Measurements from ENCODE around the gene C10orf105.

The C10orf105 gene

DNA sequence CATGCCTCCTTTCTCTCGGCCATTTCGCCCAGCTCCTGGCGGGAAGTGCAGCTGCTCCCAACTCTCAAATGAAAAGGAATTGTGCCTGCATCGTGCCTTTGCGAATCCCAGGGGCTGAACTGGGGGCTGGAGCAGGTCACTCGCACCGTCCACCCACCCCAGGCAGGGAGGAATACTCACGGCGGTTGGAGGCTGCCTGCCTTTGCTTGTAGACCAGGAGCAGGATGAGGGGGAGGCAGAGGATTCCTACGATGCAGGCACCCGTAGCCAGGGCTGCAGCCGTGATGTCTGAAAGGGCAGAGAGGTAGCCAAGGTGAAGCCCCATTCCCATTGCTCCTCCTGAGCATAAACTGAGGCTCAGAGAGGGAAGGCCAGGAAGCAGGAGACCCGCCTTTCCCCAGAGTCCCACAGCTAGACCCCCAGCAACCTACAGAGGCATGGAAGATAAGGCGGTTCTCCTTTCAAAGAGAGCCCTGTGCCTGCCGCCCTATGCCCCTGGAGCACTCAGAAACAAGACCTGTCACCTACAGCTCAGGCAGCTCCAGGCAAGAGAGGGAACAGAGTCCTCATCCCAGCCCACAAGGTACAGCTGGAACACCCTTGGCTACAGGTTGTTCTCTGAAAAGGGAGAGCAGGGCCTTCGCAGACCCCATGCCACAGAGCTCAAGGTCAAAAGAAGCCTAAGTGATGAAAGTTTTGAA lies 35.8 kb upstream of the C10orf105 start:
- no peak overlapping the region for H3K4me3 ChIP-seq (ENCODE audit: low read depth, low read length)
- no peak for DNase-seq (ENCODE audit: low read depth)
- TF ChIP-seq, protein P1, sequence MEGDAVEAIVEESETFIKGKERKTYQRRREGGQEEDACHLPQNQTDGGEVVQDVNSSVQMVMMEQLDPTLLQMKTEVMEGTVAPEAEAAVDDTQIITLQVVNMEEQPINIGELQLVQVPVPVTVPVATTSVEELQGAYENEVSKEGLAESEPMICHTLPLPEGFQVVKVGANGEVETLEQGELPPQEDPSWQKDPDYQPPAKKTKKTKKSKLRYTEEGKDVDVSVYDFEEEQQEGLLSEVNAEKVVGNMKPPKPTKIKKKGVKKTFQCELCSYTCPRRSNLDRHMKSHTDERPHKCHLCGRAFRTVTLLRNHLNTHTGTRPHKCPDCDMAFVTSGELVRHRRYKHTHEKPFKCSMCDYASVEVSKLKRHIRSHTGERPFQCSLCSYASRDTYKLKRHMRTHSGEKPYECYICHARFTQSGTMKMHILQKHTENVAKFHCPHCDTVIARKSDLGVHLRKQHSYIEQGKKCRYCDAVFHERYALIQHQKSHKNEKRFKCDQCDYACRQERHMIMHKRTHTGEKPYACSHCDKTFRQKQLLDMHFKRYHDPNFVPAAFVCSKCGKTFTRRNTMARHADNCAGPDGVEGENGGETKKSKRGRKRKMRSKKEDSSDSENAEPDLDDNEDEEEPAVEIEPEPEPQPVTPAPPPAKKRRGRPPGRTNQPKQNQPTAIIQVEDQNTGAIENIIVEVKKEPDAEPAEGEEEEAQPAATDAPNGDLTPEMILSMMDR (IDR thresholded peaks at IDR 0.05; ENCODE audit: low read depth, low read length, missing control alignments), result no peak

DNA sequence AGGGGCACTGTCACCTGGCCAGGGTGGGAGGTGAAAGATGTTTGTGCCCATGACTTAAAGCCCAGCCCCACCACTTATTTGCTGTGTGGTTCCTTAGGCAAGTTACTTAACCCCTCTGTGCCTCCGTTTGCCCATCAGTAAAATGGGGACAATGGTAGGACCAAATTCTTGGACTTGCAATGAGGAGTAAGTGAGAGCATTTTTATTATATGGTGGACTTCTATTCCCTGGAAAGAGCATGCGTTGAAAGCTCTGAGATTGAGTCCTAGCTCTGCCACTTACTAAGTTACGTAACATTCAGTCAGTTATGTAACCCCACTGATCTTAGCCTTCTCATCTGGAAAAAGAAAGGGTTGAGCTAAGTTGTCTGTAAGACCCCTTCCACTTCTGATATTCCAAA lies 35.0 kb upstream of the C10orf105 start:
- TF ChIP-seq, protein P1 (IDR thresholded peaks at IDR 0.05; ENCODE audit: low read depth, low read length, missing control alignments), result no peak
- DNase-seq (ENCODE audit: low read depth), result no peak
- H3K4me3 ChIP-seq (ENCODE audit: low read depth, low read length), result no peak overlapping the region

DNA sequence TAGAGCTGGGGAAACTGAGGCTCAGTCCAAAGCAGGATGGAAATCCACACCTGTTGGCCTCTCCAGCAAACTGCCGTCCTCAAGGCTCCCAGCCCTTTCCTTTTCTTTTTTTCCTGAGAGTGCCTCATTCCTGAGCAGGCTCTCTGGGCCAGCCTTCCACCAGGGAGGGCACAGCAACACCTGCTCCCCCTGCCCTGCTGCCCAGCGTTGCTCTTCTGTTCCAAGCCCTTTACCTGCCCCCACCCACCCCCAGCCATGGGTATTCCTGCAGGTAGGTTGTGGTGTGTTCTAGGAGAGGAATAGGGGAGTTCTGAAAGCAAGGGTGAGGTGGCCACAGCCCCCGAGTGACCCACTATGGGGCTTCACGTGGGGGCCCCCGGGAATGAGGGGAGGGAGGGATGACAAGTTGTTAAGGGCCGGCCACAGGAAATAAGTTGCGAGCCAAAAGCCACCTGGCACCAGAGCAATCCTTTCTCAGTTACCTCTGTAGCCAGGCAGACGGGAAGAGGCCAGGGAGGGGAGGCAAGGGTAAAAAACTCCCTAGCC lies 34.5 kb upstream of the C10orf105 start:
- DNase-seq (ENCODE audit: low read depth), result no peak
- TF ChIP-seq, protein P1 (IDR thresholded peaks at IDR 0.05; ENCODE audit: low read depth, low read length, missing control alignments), result no peak
- no peak overlapping the region for H3K4me3 ChIP-seq (ENCODE audit: low read depth, low read length)

DNA sequence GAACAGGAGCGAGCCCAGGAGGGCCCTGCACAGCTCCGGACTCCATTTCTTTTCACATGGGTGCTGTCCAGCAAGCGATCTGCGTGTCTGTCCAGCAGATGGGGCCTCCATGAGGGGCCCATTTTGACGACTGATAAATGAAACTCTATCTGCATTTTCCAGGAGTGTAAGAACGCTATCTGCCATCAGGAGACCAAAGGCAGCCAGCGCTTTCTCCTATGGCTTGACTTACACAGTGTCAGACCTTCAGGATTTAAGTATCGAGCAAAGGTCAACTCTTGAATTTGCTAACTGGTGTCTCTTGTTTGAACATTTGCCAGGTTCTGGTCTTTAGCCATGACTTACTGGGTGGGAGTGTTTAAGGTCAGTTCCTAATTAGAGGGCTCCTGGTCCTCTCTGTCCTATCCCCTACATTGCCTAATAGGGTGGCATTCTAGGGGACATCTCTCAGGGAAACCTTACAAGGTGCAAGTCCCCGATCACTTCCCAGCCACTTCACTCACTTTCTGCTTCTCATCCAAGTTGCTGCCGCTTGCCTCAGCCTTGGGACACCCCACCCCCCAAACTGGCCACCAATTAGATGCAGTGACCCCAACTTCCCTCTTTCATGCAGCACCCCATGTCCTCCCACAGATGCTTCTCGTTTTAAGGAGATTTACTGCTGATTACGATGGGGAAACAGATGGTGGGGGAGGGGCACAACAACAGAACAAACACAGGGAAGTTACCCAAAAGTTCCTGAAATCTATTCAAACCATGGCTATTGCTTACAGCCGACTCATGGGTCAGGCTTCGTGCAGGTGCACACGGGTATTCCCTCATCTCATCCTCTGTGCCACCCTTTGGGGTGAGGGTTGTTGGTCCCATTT lies 33.7 kb upstream of the C10orf105 start:
- TF ChIP-seq, protein P1 (IDR thresholded peaks at IDR 0.05; ENCODE audit: low read depth, low read length, missing control alignments), result no peak
- no peak overlapping the region for H3K4me3 ChIP-seq (ENCODE audit: low read depth, low read length)
- DNase-seq (ENCODE audit: low read depth), result no peak

DNA sequence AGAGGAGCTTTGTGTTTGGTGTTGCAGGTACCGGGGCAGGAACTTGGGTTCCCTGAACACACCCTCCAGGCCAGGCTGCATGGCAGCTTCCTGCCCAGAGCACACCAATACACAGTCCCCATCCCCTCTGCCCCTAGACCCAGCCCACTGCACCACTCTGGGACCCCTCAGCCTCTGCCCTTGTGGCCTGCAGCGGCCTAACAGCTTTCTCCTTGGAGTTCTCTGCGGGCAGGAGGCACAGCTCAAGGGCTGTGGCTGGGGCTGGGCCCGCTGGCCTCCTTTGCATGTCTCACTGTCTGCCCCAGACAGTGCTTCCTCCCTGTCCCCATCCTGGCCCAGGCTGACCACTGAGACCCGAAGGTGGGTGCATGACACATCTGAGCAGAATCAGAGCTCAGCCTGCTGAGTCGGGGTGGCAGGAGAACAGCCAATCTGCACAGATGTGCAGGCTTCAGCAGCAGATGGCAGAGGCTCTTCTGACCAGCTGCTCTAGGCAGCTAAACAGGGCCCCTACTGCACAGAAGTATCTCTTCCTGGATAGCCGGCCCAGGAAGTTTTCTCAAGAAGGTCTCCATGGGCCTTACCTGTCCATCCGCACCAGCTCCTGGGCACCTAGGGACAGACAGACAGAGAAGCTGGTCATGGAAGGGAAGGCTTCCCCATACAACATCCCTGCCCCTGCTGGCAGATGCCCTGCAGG lies 33.0 kb upstream of the C10orf105 start:
- no peak overlapping the region for H3K4me3 ChIP-seq (ENCODE audit: low read depth, low read length)
- TF ChIP-seq, protein P1 (IDR thresholded peaks at IDR 0.05; ENCODE audit: low read depth, low read length, missing control alignments), result no peak
- no peak for DNase-seq (ENCODE audit: low read depth)

DNA sequence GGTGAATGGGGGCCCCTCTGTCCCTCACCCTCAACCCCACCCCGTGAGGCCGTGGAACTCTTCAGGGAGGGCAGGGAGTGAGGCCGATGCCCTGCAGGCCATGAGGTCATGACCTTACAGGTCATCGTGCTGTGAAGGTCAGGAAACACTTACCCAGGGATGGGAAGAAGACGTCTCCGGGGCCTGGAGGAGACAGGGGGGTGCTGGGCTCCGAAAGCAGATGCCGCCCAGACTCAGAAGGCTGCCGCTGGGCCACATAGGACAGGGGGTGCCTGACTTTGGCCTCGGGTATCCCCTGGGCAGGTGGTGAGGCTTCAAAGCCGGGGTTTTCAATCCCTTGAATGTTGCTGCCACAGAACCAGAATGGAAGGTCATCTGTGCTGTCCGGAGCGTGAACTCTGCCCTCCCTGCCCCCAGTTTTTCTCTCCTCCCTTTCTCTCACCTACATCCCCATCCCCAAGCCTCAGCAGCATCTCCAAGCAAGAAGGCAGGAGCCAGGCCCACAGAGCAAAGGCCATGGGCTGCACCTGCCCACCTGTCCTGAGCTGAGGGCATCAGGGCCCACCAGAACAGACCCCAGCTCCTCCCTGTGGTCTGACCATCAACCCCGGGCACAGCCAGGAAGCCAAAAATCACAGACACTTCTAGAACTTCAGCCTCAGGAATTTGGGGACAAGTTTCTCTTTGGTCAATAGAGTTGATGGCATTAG lies 32.1 kb upstream of the C10orf105 start:
- no peak for DNase-seq (ENCODE audit: low read depth)
- TF ChIP-seq, protein P1 (IDR thresholded peaks at IDR 0.05; ENCODE audit: low read depth, low read length, missing control alignments), result no peak

More for the DNA sequence above, 32.1 kb upstream of the C10orf105 start:
- no peak overlapping the region for H3K4me3 ChIP-seq (ENCODE audit: low read depth, low read length)

Measured in GM12864 (cell line).